Tibial artery (tissue), 4 donors: ENCODE results near the gene CKM.
"Not testable (repeated sequence)": the region's sequence is repeated elsewhere in the genome, so short reads cannot be mapped to it uniquely, and the experiment has no call there.

Source experiments
- DNase-seq, 2 donors: peaks; one replicate each; pipeline ENCODE4 v3.0.0-alpha.2; 2019
- H3K27ac ChIP-seq, 2 donors: fragments of 200-600 bp; sonication (generic) in 1 of 2; 1 replicate in 1 of 2; 2 replicates in 1 of 2; pipeline ENCODE4 v1.5.1; 2018 to 2019; ENCODE audit warnings: mild to moderate bottlenecking in 1 of 2
- H3K27me3 ChIP-seq, 2 donors: fragments of 200-600 bp; sonication (generic) in 1 of 2; one replicate each; pipeline versions ENCODE4 v1.5.1 to v1.6.0; 2016 to 2019
- H3K36me3 ChIP-seq, 3 donors: fragments of 200-600 bp; sonication (generic) in 2 of 3; one replicate each; pipeline ENCODE4 v1.5.1; 2016 to 2019; ENCODE audit warnings: mild to moderate bottlenecking in 2 of 3
- H3K4me1 ChIP-seq, 4 donors: fragments of 200-600 bp; sonication (generic) in 2 of 4; 1 replicate in 3 of 4; 2 replicates in 1 of 4; pipeline ENCODE4 v1.5.1; 2016 to 2019
- H3K4me3 ChIP-seq, 2 donors: fragments of 200-600 bp; sonication (generic) in 1 of 2; 1 replicate in 1 of 2; 2 replicates in 1 of 2; pipeline ENCODE4 v1.5.1; 2018 to 2019; ENCODE audit warnings: mild to moderate bottlenecking in 2 of 2
- H3K9me3 ChIP-seq, 3 donors: fragments of 200-600 bp; sonication (generic) in 1 of 3; one replicate each; pipeline ENCODE4 v1.5.1; 2016 to 2019
- intact Hi-C: fragments of 100-400 bp; cut with DNase I; formaldehyde crosslinking; loops from one replicate; pipeline ENCODE4 v1.15.0; 2023; ENCODE audit warnings: low total_unique reads
- TF ChIP-seq, protein P1 (sequence below), 2 experiments: fragments of 200-600 bp in 1 of 2; fragments of 450-650 bp in 1 of 2; IDR thresholded peaks; one replicate each; pipeline ENCODE4 v1.5.1; 2017 to 2019; ENCODE audit warnings: antibody characterized with exemption in 2 of 2, mild to moderate bottlenecking in 1 of 2, moderate library complexity in 1 of 2

Gene CKM

GRCh38 chr19:45273521-45273855 is 49.2 kb downstream of the CKM start:
- H3K4me3 ChIP-seq = no peak overlapping the region
- H3K4me1 ChIP-seq = no peaks in the 10 kb centered on the region
- H3K36me3 ChIP-seq = peaks cover 40 to 96% (median 86%) of the 10 kb centered on the region in 3 donors
- TF ChIP-seq, protein P1, sequence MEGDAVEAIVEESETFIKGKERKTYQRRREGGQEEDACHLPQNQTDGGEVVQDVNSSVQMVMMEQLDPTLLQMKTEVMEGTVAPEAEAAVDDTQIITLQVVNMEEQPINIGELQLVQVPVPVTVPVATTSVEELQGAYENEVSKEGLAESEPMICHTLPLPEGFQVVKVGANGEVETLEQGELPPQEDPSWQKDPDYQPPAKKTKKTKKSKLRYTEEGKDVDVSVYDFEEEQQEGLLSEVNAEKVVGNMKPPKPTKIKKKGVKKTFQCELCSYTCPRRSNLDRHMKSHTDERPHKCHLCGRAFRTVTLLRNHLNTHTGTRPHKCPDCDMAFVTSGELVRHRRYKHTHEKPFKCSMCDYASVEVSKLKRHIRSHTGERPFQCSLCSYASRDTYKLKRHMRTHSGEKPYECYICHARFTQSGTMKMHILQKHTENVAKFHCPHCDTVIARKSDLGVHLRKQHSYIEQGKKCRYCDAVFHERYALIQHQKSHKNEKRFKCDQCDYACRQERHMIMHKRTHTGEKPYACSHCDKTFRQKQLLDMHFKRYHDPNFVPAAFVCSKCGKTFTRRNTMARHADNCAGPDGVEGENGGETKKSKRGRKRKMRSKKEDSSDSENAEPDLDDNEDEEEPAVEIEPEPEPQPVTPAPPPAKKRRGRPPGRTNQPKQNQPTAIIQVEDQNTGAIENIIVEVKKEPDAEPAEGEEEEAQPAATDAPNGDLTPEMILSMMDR (IDR thresholded peaks at IDR 0.05) = no peak
- intact Hi-C loops = no loop called here
- H3K9me3 ChIP-seq = no peaks in the 10 kb centered on the region
- no peak overlapping the region for H3K27ac ChIP-seq
- no peaks in the 10 kb centered on the region for H3K27me3 ChIP-seq
- DNase-seq = no peak

- no peak overlapping the region for H3K4me3 ChIP-seq
- intact Hi-C loops = no loop called here
- H3K27ac ChIP-seq = no peak overlapping the region
- no peaks in the 10 kb centered on the region for H3K9me3 ChIP-seq
- H3K36me3 ChIP-seq = peaks cover 29 to 96% (median 84%) of the 10 kb centered on the region in 3 donors
- TF ChIP-seq, protein P1 (IDR thresholded peaks at IDR 0.05) = no peak
- no peaks in the 10 kb centered on the region for H3K4me1 ChIP-seq
- H3K27me3 ChIP-seq = no peaks in the 10 kb centered on the region
- no peak for DNase-seq
Observed at GRCh38 chr19:45271735-45272108, 51.0 kb downstream of the CKM start.

DNA sequence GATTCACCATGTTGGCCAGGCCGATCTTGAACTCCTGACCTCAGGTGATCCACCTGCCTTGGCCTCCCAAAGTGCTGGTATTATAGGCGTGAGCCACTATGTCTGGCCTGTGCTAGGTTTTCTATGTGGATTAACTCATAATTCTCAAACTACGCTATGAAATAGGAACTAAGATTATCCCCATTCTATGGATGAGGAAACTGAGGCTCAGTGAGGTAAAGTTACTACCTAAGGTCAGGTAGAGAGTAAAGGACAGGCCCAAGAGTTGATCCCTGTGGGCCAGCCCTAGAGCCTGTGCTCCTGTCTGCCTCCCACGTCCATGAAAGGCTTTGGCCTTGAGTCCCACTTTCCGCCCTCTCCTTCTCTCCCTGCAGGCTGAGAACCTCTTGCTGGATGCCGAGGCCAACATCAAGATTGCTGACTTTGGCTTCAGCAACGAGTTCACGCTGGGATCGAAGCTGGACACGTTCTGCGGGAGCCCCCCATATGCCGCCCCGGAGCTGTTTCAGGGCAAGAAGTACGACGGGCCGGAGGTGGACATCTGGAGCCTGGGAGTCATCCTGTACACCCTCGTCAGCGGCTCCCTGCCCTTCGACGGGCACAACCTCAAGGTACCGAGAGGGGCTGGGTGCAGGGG is 51.5 kb downstream of the CKM start:
- Histone ChIP-seq H3K36me3 (peaks cover 32 to 96% (median 85%) of the 10 kb centered on the region in 3 donors), H3K4me3 (no peak overlapping the region), H3K4me1 (no peaks in the 10 kb centered on the region), H3K27me3 (no peaks in the 10 kb centered on the region), H3K27ac (no peak overlapping the region), H3K9me3 (no peaks in the 10 kb centered on the region)
- DNase-seq = no peak
- TF ChIP-seq, protein P1 (IDR thresholded peaks at IDR 0.05) = no peak
- intact Hi-C loops = no loop called here

DNA sequence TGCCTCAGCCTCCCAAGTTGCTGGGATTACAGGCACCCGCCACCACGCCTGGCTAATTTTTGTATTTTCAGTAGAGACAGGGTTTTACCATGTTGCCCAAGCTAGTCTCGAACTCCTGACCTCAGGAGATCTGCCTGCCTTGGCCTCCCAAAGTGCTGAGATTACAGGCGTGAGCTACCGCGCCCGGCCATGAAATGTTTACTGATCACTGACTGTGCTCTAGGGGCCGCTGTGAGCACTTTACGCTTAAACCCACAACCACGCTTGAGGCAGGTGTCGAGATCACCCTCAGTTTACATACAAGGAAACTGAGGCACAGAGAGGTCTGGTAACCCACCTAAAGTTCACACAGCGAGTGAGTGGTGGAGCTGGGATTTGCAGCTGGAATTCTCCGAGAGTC is 52.7 kb downstream of the CKM start:
- H3K27ac ChIP-seq, DNase-seq, H3K9me3 ChIP-seq, H3K4me3 ChIP-seq, H3K4me1 ChIP-seq, intact Hi-C loops, H3K27me3 ChIP-seq: not testable (repeated sequence)
- H3K36me3 ChIP-seq = peaks cover 37 to 91% (median 79%) of the 10 kb centered on the region in 3 donors

DNA sequence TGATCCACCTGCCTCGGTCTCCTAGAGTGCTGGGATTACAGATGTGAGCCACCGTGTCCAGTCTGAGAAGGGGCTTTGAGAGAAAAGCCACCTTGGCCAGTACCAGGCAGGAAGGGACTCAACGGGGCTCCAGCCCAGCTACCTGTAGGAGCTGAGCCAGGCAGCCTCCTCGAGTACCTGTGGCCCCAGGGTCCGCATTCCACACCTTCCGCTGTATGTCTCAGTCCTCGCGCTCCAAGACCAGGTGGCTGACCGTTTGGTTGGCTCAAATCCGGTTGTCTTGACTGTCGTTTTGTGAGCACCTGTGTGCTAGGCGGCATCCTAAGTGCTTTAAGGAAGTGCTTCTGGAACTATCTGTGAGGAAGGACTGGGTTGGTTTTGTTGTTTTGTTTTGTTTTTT is 55.4 kb downstream of the CKM start:
- Histone ChIP-seq H3K4me1 (no peaks in the 10 kb centered on the region), H3K36me3 (peaks cover 27 to 81% (median 59%) of the 10 kb centered on the region in 3 donors), H3K9me3 (no peaks in the 10 kb centered on the region), H3K27me3 (no peaks in the 10 kb centered on the region), H3K27ac (no peak overlapping the region), H3K4me3 (no peak overlapping the region)
- no peak for DNase-seq
- intact Hi-C loops = no loop called here
- TF ChIP-seq, protein P1 (IDR thresholded peaks at IDR 0.05) = no peak

GRCh38 chr19:45265375-45265774 is 57.3 kb downstream of the CKM start:
- no peak overlapping the region for H3K27ac ChIP-seq
- TF ChIP-seq, protein P1 (IDR thresholded peaks at IDR 0.05) = no peak
- intact Hi-C loops = no loop called here
- H3K4me3 ChIP-seq = no peak overlapping the region
- DNase-seq = no peak
- H3K4me1 ChIP-seq = no peaks in the 10 kb centered on the region
- no peaks in the 10 kb centered on the region for H3K27me3 ChIP-seq
- H3K9me3 ChIP-seq = no peaks in the 10 kb centered on the region
- H3K36me3 ChIP-seq = peaks cover 15 to 78% (median 42%) of the 10 kb centered on the region in 3 donors
